Daoy (cell line): Measurements from ENCODE around the gene FUCA2. TPM values are rescaled to one million over a fixed set of nuclear protein-coding genes. Genes with fewer than 3 reads are reported as not detected.

Experiments
- total RNA-seq: library from RNA; depleted of rRNA; stranded (reverse); fragments of >200 nt; shearing (Covaris generic); gene quantifications from 2 replicates; pipeline ENCODE4 v1.2.3, GENCODE V29; 2014; rRNA removed

The FUCA2 gene
- total RNA-seq, 1 experiment from 2014 or later, result 50.1 TPM

Other genes starting within 250 kb of the FUCA2 start
- 5.4 and 10.6 TPM in 2 replicates for gene ADAT2, start 61.0 kb downstream of the FUCA2 start, total RNA-seq
- 25.2 and 26.7 TPM in 2 replicates for gene PEX3, start 60.9 kb downstream of the FUCA2 start, total RNA-seq
- gene PHACTR2, start 166.2 kb upstream of the FUCA2 start, total RNA-seq, result 14.6 and 30.3 TPM in 2 replicates